ENCODE measurements around the gene HSPE1. TPM values are rescaled to one million over a fixed set of nuclear protein-coding genes. Genes with fewer than 3 reads are reported as not detected.
"Not testable (repeated sequence)": the region's sequence is repeated elsewhere in the genome, so short reads cannot be mapped to it uniquely, and the experiment has no call there.

The HSPE1 gene
- 446 and 466 TPM in 2 replicates for total RNA-seq (2014; rRNA removed; shearing (Covaris generic))

DNA sequence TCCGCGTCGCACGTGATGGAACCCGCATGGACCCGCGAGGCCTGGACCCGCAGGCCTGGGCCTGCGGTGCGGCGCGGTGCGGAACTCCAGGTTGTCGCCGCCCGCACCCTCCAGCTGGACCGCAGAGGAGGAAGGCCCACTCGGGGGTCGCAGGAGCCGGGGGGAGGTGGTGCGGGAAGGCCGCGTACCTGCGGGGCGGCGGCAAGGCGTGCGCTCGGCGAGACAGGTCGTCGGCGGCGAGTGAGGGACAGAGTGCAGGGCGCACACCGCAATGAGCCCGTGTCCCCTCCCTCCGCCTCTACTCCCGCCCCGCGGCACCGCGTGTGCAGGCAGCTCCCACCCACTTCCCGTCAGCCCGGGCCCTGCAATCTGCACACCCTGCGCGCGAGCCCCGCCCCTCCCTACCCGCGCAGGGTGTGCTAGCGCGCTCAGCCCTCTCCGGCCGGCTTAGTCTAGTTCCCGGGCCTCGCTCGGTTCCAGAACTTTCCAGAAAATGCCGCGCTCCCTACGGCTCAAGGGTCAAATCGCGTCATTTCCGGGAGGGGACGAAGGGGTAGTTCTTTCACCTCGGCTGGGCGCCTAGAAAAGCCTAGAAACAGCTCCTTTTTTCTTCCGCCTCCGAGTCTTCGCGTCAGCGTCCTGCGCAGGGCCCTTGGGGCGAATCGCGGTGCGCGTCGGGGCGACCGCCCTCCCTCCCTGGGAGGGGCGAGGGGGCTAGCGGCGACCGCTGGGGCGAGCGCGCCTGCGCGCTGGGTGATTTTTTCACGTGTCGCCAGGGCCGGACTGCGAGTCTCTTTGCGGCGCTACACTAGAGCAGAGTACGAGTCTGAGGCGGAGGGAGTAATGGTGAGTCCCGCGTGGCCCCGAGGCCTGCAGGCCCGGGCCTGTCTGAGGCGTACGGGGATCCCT, at the start of gene HSPE1, which contains the start of gene HSPD1:
TSS of gene HSPE1 (plus strand) at position 786 of the 909 bp plus-strand sequence. CDS start at position 844, 58 bp downstream.
TSS of gene HSPD1 (minus strand) at position 247 of the 909 bp plus-strand sequence. CDS start 992 bp downstream, outside the sequence.
- DNase-seq (ENCODE audit: low read depth): peak; percentile 98

- no peak for DNase-seq (ENCODE audit: low read depth)
These were observed 49.7 kb upstream of the HSPE1 start for GRCh38 chr2:197450465-197450864.

DNA sequence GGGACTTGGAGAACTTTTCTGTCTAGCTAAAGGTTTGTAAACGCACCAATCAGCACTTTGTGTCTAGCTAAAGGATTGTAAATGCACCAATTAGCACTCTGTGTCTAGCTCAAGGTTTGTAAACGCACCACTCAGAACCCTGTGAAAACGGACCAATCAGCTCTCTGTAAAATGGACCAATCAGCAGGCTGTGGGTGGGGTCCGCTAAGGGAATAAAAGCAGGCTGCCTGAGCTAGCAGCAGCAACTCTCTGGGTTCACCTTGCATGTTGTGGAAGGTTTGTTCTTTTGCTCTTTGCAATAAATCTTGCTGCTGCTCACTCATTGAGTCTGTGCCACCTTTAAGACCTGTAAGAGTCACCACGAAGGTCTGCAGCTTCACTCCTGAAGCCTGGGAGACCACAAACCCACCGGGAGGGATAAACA, 49.2 kb upstream of the HSPE1 start:
- not testable (repeated sequence) for DNase-seq (ENCODE audit: low read depth)

- DNase-seq (ENCODE audit: low read depth): no peak
These were observed 47.4 kb upstream of the HSPE1 start for GRCh38 chr2:197452754-197453122.

- peak; percentile 100 for DNase-seq (ENCODE audit: low read depth)
These were observed 46.9 kb upstream of the HSPE1 start, which contains the start of gene COQ10B for GRCh38 chr2:197453123-197453913. COQ10B (plus strand) TSS chr2:197453552; CDS start chr2:197453561, 9 bp downstream.

- no peak for DNase-seq (ENCODE audit: low read depth)
These were observed 46.2 kb upstream of the HSPE1 start for GRCh38 chr2:197453914-197454398.

DNA sequence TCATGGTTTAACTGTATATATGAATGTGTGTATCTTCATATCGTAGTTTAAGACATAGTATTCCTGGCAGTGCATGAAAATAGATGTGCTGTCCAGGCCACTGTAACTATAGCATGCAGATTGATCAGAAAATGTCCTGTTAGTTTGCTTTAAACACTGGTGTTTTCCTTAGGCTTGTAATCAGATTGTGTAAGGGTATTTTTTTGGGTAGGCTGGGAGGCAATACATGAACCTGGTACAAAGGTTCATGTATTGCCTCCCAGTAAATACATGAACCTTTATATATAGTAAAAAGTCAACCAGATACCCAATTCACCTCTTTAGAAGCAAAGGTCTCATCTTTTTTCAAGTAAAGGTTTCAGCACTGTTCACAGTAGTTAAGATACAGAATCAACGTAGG, 45.3 kb upstream of the HSPE1 start:
- no peak for DNase-seq (ENCODE audit: low read depth)

DNA sequence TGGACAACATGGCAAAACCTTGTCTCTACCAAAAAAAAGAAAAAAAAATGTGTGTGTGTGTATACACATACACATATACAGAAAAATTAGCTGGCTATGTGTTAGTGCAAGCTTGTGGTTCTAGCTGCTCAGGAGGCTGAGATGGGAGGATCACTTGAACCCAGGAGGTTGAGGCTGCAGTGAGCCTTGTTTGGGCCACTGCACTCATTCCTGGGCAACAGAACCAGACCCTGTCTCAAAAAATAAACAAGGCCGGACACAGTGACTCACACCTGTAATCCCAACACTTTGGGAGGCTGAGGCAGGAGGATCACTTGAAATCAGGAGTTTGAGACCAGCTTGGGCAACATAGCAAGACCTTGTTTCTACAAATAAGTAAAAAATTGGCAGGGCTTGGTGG, 44.8 kb upstream of the HSPE1 start:
- DNase-seq (ENCODE audit: low read depth): no peak

GRCh38 chr2:197460649-197461048, 39.5 kb upstream of the HSPE1 start:
- DNase-seq (ENCODE audit: low read depth): no peak

DNA sequence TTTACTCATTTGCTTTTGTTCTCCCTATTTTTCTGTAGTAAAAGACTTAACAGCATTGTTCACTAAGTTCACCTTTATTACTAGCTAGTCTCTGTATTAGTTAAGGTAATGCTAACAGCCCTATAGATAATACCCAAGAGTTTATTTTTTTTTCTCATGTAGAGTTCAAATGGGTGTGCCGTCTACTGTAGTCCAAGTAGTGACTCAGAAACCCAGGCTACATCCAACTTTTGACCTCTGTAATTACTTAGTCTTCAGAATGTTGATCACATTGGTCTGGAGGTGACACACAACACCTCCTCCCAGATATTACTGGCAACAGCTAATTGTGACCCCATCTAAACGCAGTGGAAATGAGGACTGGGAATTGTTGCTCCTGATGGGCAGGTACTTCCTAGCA, 39.1 kb upstream of the HSPE1 start:
- DNase-seq (ENCODE audit: low read depth): no peak

DNA sequence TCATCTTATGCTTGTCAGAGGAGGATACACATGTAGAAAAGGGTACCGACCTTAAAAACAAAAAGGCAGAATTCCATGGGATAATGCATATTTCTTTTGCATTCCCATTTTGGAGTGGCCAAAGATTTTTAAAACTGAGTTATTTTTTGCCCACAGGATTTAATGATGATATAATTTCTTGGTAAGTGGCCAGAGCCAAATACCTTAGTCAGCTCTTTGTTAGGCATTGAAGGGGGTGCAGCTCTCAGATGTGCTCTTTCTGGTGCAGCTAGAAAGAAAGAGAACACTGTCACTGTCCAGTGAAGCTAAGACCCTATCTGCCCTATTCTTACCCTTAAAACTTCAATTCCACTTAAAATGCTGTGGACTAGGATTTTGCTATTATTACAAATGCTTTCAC, 36.0 kb upstream of the HSPE1 start:
- no peak for DNase-seq (ENCODE audit: low read depth)

GRCh38 chr2:197472166-197472565, 28.0 kb upstream of the HSPE1 start:
- no peak for DNase-seq (ENCODE audit: low read depth)

- no peak for DNase-seq (ENCODE audit: low read depth)
These were observed 22.4 kb upstream of the HSPE1 start for GRCh38 chr2:197477797-197478196.

DNA sequence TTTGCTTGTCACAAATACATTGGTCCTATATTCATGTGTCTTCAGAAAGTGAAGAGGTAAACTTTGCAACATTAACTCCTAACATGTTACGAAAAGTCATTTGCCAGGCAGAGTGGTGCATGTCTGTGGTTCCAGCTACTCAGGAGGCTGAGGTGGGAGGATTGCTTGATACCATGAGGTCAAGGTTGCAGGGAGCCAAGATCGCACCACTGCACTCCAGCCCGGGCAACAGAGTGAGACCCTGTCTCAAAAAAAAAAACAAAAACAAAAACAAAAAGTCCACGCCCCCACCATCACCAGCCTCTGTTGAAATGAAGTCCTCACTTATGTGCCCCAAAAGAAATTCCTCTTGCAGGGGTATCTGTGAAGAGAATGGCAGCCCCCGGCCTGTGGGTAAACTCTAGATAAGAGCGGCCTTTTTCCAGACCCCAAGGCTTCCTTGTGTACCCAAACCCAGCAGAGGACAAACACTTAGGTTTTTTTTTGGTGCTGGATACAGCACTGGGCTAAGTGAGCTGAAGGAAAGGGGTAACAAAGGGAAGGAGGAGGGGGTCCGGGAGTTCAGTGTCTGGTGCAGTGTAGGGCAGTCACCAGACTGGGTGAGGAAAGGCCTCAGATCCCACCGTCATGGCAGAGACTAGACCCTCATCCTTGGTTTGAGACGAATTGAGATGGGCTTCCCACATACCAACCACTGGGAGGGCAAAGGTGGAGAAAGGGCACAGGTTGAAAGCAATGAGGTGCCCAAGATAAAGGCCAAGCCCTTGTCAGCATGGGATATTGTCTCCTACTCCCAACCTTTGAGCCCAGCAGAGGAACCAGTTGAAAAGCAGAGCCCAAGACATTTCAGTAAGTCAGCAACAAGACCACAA, 19.8 kb upstream of the HSPE1 start:
- no peak for DNase-seq (ENCODE audit: low read depth)

DNA sequence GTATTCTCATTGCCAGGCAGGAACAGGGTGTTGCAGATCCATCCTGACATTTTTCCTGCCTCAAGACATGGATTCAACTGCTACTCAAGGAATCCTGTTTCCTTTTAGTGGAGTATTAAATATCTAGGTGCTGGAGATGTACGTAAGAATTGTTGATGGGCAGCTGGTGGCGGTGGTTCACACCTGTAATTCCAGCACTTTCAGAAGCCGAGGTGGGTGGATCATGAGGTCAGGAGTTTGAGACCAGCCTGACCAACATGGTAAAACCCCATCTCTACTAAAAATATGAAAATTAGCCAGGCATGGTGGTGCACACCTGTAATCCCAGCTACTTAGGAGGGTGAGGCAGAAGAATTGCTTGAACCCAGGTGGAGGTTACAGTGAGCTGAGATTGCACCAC, 15.9 kb upstream of the HSPE1 start:
- DNase-seq (ENCODE audit: low read depth): not testable (repeated sequence)

DNA sequence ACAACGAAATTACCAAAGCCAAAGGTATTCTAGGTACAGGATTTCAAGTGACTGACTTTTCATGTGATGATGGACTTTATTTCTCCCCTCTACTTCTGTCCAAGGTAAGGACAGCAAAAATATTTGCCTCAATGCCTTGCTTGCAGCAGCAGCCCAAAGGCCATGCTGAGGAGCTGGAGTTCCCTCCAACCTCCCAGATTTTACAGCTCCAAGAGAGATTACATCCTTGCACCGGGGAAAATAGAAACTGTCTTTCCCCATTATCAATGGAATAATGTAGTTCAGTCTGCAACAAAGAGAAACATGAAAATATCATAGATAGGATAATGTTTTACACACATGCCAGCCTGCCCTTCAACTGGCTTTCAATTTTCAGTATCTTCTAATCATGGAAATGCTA, 14.0 kb upstream of the HSPE1 start:
- DNase-seq (ENCODE audit: low read depth): no peak

- no peak for DNase-seq (ENCODE audit: low read depth)
These were observed 12.8 kb upstream of the HSPE1 start for GRCh38 chr2:197487385-197487784.

- no peak for DNase-seq (ENCODE audit: low read depth)
These were observed 4.6 kb upstream of the HSPE1 start for GRCh38 chr2:197495433-197496134.

GRCh38 chr2:197496695-197497094, 3.5 kb upstream of the HSPE1 start:
- no peak for DNase-seq (ENCODE audit: low read depth)

- no peak for DNase-seq (ENCODE audit: low read depth)
These were observed 2.9 kb upstream of the HSPE1 start for GRCh38 chr2:197497326-197497725.

All from Daoy (cell line).